Measurements from ENCODE around the gene UBE2QL1. TPM values are rescaled to one million over a fixed set of nuclear protein-coding genes. Genes with fewer than 3 reads are reported as not detected.

UBE2QL1 gene
- total RNA-seq, 4 donors from 2014 or later: 0.68 to 3.6 (median 1.5) TPM

DNA sequence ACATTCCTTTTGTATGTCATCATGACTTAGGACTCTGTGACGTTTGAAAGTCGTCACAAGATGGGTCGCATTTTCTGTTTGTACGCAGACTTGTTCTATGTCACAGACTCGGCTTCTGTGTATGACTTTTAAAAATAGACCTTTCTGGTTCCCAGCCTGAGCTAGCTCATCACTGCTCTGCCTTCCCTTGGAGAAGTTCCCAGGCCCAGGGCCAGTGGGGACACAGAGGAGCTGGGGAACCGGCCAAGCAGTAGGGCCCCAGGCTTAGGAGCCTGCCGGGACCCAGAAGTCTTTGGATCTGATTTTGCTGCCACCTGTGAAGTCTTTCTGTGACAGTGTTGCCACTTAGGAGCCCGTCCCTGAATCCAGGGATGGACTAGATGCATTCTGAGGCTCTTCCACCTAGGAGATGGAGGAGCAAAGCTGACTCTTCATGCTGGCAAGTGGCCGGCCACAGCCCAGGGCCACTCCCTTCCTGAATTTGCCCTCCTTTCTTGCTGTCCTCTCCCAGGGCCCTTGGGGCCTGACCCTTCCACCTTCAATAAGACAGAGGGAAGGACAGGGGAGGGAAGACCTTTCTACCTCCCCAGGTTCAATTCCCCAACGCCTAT, 18.1 kb upstream of the UBE2QL1 start:
- TF ChIP-seq, protein P1, sequence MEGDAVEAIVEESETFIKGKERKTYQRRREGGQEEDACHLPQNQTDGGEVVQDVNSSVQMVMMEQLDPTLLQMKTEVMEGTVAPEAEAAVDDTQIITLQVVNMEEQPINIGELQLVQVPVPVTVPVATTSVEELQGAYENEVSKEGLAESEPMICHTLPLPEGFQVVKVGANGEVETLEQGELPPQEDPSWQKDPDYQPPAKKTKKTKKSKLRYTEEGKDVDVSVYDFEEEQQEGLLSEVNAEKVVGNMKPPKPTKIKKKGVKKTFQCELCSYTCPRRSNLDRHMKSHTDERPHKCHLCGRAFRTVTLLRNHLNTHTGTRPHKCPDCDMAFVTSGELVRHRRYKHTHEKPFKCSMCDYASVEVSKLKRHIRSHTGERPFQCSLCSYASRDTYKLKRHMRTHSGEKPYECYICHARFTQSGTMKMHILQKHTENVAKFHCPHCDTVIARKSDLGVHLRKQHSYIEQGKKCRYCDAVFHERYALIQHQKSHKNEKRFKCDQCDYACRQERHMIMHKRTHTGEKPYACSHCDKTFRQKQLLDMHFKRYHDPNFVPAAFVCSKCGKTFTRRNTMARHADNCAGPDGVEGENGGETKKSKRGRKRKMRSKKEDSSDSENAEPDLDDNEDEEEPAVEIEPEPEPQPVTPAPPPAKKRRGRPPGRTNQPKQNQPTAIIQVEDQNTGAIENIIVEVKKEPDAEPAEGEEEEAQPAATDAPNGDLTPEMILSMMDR (IDR thresholded peaks at IDR 0.05; ENCODE audit: low read depth): no peak

GRCh38 chr5:6431214-6432195, 17.2 kb upstream of the UBE2QL1 start:
- TF ChIP-seq, protein P1 (IDR thresholded peaks at IDR 0.05; ENCODE audit: low read depth): no peak

- TF ChIP-seq, protein P1 (IDR thresholded peaks at IDR 0.05; ENCODE audit: low read depth): no peak
Measured at GRCh38 chr5:6432206-6432605, 16.5 kb upstream of the UBE2QL1 start.

DNA sequence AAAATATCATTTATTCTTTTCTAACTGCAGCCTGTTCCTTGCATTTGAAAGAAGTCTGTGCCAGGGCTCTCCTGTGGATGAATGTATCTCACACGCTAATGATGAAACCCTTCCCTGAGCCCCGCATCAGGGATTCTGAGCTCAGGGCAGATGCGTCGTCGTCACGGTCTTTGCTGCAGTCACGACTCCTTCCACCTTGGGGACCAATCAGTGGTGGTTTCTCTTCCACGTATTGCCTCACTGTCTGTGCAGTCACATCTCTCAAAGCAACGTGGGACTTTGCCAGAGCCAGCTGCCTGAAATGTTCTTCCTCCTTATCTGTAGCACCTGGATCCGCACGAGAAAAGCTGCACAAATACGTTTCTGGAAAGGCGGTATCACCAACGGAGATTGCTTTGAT, 13.9 kb upstream of the UBE2QL1 start:
- TF ChIP-seq, protein P1 (IDR thresholded peaks at IDR 0.05; ENCODE audit: low read depth): no peak

DNA sequence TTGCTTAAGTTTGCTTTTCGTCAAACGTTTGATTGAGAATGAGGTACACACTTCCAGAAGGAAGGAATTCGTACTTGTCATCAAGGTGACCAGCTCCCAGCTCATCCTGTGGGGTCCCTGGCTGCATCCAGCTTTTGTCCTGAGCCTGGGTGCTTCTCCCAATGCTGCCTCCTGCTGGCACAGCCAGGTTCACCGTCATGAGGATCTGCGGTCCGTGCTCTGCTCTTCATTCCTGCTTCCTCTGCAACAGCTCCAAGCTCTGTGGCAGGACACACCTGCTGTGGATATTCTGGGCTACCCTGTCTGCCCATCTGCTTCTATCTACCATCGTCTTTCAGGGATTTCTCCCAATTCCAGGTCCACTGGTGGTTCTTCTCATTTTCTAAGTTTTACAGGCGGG, 13.3 kb upstream of the UBE2QL1 start:
- TF ChIP-seq, protein P1 (IDR thresholded peaks at IDR 0.05; ENCODE audit: low read depth): no peak

DNA sequence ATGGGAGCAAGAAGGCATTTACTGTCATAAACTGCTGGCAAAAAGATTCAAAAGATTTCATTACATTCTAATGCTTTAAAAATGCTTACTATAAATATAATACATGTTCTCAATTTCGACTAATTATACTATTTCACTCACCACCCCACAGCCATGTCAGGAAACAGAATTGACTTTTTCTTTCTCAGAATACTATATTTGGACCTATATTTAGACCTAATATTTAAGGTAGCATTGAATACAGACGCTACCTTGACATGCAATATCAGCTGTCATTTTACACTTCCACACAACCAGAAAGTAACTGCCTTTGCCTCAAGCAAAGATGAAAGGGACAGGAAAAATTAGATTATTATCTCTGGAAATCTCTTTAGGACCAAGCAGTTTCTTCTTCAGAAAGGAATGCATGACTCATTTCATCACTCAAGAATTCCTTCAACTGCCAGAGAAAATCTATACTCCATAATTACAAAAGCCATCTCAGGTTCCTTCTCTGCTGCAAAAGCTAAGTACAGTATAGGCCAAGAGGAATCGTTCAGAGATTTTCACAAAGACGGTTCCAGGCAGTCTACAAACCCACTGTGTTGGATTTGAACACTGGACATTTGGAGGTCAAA, 11.8 kb upstream of the UBE2QL1 start:
- TF ChIP-seq, protein P1 (IDR thresholded peaks at IDR 0.05; ENCODE audit: low read depth): no peak
